ENCODE data around the gene MPO. TPM values are rescaled to one million over a fixed set of nuclear protein-coding genes. Genes with fewer than 3 reads are reported as not detected.

Gene MPO
- total and polyA plus RNA-seq, 2 of the 8 experiments (the other 6 are each of a cell fraction or from before 2014, with no cell fraction given) = 0.06 to 0.74 TPM

- TF ChIP-seq KDM1A (IDR thresholded peaks at IDR 0.05; ENCODE audit: borderline replicate concordance, low read length) (no peak), EGR1 (IDR thresholded peaks at IDR 0.05; ENCODE audit: borderline replicate concordance, low read depth, low read length) (no peak), CHD1 (IDR thresholded peaks at IDR 0.05; ENCODE audit: low read depth, low read length) (no peak), RAD21 (IDR thresholded peaks at IDR 0.05 in 1 of 2, conservative IDR thresholded peaks at IDR 0.05 in 1 of 2; ENCODE audit: low read depth in 2 of 2, low read length in 2 of 2) (peak; percentile 59 to 68), SIN3A (conservative IDR thresholded peaks at IDR 0.05 in 1 of 2, IDR thresholded peaks at IDR 0.05 in 1 of 2; ENCODE audit: low read depth in 1 of 2, low read length in 2 of 2) (no peak), ZNF274 (IDR thresholded peaks at IDR 0.05; ENCODE audit: borderline replicate concordance, extremely low read depth, low read length) (no peak), TEAD4 (IDR thresholded peaks at IDR 0.05; ENCODE audit: low read depth, low read length) (peak; percentile 45; the same call in 1 of the 2 replicates), TBP (IDR thresholded peaks at IDR 0.05; ENCODE audit: low read depth, low read length) (peak; percentile 37; the same call in 1 of the 2 replicates), ATF3 (IDR thresholded peaks at IDR 0.05; ENCODE audit: insufficient read depth, low read depth, low read length) (no peak), CBX5 (IDR thresholded peaks at IDR 0.05; ENCODE audit: low read depth, low read length) (no peak), SAP30 (IDR thresholded peaks at IDR 0.05; ENCODE audit: insufficient read depth, insufficient replicate concordance, low read length) (no peak), CBX8 (IDR thresholded peaks at IDR 0.05; ENCODE audit: borderline replicate concordance, low read depth, low read length) (no peak), MAFK (IDR thresholded peaks at IDR 0.05; ENCODE audit: low read depth, low read length) (no peak), EZH2 (IDR thresholded peaks at IDR 0.05; ENCODE audit: low read depth, low read length, severe bottlenecking) (no peak), SIRT6 (IDR thresholded peaks at IDR 0.05; ENCODE audit: low read length) (no peak), YY1 (IDR thresholded peaks at IDR 0.05; ENCODE audit: low read depth, low read length) (peak; percentile 69; the same call in 1 of the 2 replicates), ASH2L (IDR thresholded peaks at IDR 0.05; ENCODE audit: low read length) (no peak), BRCA1 (IDR thresholded peaks at IDR 0.05; ENCODE audit: low read depth, low read length) (no peak), BACH1 (IDR thresholded peaks at IDR 0.05; ENCODE audit: low read length) (0 out of 2 replicates have a peak, but pooled peaks have one; percentile 38), SUZ12 (IDR thresholded peaks at IDR 0.05; ENCODE audit: low read length) (no peak), EP300 (IDR thresholded peaks at IDR 0.05; ENCODE audit: borderline replicate concordance in 1 of 2, low read depth in 2 of 2, low read length in 2 of 2) (no peak)
These were observed 27.6 kb upstream of the MPO start (continued) for GRCh38 chr17:58308173-58308984.
